Activated CD4-positive, alpha-beta memory T cell treated with anti-CD3 and anti-CD28 coated beads, Interleukin-2, amount 10 ng/mL, durations not matched to agents 7 days and 5 days (primary cell): ENCODE results near the gene TMEM250. TPM values are rescaled to one million over a fixed set of nuclear protein-coding genes. Genes with fewer than 3 reads are reported as not detected.

Experiments
- CTCF ChIA-PET: fragments of 350-600 bp; sonication (Branson Sonifier 250); formaldehyde crosslinking; loops from one replicate; lab custom pipeline; 2021; ENCODE audit warnings: antibody characterized with exemption, inconsistent platforms; lab: Charles Lee
- POLR2A ChIA-PET: fragments of 350-600 bp; sonication (Branson Sonifier 250); formaldehyde crosslinking; loops from one replicate; lab custom pipeline; 2021; ENCODE audit warnings: antibody characterized with exemption; lab: Charles Lee
- DNase-seq: peaks from one replicate; pipeline ENCODE4 v3.0.0-alpha.2; 2020
- H3K27ac Mint-ChIP-seq: one replicate; pipeline ENCODE4 v1.8.0; 2021; ENCODE audit warnings: mild to moderate bottlenecking, mixed read lengths
- H3K27me3 Mint-ChIP-seq: one replicate; pipeline ENCODE4 v1.8.0; 2021; ENCODE audit warnings: mixed read lengths
- H3K36me3 Mint-ChIP-seq: one replicate; pipeline ENCODE4 v1.8.0; 2021; ENCODE audit warnings: low read depth, mixed read lengths
- H3K4me1 Mint-ChIP-seq: one replicate; pipeline ENCODE4 v1.8.0; 2021; ENCODE audit warnings: mixed read lengths
- H3K4me3 Mint-ChIP-seq: one replicate; pipeline ENCODE4 v1.8.0; 2021; ENCODE audit warnings: mild to moderate bottlenecking, mixed read lengths
- H3K9me3 Mint-ChIP-seq: one replicate; pipeline ENCODE4 v1.8.0; 2021; ENCODE audit warnings: mixed read lengths
- total RNA-seq, 2 experiments: library from RNA; stranded (reverse); gene quantifications; one replicate each; pipeline ENCODE4 v1.2.3, GENCODE V29; 2021

Gene TMEM250
- total RNA-seq, 2 experiments from 2014 or later = 47.0 to 49.0 TPM

DNA sequence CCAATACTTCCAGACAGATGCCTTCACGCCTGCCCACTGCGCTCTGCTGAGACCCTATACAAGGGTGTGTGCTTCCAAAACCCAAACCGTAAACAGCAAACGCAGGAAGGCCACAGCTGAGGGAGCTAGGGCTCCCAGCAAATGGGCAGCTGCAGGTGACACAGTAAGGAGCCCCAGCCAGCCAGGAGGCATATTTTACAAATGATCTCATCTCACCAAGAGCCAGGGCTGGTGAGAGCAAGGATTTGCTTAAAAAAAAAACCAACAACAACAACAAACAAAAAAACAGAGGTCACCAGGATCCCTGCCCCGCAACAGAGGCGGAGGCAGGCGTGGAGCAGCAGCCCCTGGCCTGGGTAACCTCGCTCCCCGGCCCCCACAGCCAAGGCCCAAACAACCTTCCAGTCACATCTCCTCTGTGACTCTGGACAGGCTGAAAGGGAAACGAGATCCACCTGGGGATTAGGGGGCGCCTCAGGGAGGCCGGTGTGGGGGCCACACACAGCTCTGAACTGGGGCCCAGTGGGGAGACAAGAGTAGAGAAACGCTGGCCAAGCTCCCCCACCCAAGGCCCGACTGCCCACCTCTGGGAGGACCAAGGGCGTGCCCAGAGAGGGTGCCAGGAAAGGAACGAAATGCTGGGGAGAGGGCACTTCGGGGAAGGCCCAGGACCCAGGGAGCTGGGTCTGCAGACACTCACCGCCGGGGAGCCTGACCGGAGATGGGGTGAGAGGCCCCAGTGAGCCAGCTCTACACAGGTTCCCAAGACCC is 26.9 kb downstream of the TMEM250 start:
- POLR2A ChIA-PET = no interaction called here
- peaks cover 17% of the 10 kb centered on the region for H3K4me1 Mint-ChIP-seq
- H3K4me3 Mint-ChIP-seq = no peak overlapping the region
- CTCF ChIA-PET = interaction anchor here (3.6 kb wide), 1 partner anchor 30 kb away, joined by 40 read pairs; no protein-coding TSS in a partner anchor
- H3K27ac Mint-ChIP-seq = no peak overlapping the region
- no peaks in the 10 kb centered on the region for H3K9me3 Mint-ChIP-seq
- DNase-seq = no peak
- H3K36me3 Mint-ChIP-seq = no peaks in the 10 kb centered on the region
- H3K27me3 Mint-ChIP-seq = no peaks in the 10 kb centered on the region

DNA sequence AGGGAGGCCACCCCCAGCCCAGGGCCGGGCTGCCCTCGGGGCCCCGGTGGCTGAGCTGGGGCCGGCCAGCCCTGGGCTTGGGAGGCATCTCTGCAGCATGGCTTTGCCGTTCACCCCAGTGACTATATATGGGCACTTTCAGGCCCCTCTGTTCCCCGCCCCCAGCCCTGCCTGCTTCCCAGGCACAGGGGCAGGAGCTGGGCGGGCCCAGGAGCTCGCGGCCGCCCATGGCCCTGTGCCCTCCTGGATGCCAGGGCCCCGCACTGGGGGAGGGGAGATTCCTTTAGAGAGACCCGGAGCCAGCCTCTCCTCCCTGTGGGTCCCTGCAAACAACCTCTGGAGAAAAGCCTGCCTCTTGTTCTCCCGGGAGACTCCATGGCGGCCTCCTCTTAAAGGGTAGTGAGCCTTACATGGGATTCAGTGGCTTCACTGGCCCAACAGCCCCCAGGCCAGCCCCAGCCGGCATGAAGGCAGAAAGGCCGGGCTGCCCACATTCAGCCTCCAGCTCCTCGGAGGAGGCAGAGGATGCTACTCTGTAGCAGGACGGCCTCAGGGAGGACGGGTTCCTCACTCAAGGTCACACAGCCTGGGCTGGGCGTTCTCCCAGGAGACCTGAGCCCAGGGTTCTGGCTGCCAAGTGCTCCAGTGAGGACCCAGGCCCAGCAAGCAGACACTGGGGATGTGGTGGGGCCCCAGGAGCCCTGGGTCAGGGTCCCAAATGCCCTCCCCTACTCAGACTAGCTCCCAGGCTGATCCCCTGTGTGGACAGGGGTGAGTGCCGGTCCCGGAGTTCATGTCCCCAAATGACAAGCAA is 27.7 kb downstream of the TMEM250 start:
- H3K27me3 Mint-ChIP-seq = no peaks in the 10 kb centered on the region
- no peak overlapping the region for H3K4me3 Mint-ChIP-seq
- ChIA-PET CTCF (interaction anchor here (0.7 to 3.6 kb wide), 3 partner anchors 31 to 123 kb away, joined by 3 to 40 read pairs (median 11); no protein-coding TSS in a partner anchor), POLR2A (interaction anchor here (0.8 to 1.8 kb wide), 2 partner anchors 18 to 29 kb away, joined by 4 to 7 read pairs; no protein-coding TSS in a partner anchor)
- H3K27ac Mint-ChIP-seq = no peak overlapping the region
- peaks cover 13% of the 10 kb centered on the region for H3K4me1 Mint-ChIP-seq
- no peaks in the 10 kb centered on the region for H3K36me3 Mint-ChIP-seq
- no peak for DNase-seq
- H3K9me3 Mint-ChIP-seq = no peaks in the 10 kb centered on the region

DNA sequence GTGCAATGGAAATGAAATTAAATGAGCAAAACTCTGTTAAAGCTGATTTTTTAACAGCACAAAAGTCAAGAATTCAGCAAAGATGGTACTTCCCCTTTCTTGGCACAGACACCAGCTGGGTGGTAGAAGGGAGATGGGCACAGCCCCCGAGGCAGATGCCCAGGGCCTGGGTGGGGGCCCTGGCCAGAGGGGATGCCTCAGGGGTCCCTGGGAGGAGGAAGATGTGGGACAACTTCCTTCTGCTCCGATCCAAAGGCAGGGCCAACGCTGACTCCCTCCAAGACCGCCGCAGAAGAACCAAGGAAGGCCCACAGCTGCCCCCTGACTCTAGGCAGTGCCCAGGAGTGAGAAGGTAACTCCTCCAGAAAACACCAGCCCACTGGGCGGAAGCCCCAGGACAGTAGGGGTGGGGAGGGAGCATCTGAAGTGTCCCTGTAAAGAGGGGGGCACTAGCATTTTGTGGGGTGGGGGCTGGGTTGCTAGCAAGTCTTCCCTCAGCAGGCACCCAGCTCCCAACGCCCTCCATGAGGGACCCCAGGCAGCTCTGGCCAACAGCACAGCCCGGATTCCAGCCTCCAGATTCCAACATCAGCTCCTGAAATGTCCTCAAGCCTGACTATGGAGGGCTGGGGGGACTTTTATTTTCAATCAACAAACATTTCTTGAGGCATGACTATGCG is 28.5 kb downstream of the TMEM250 start:
- Mint-ChIP-seq H3K36me3 (no peaks in the 10 kb centered on the region), H3K27me3 (no peaks in the 10 kb centered on the region), H3K27ac (no peak overlapping the region), H3K9me3 (no peaks in the 10 kb centered on the region), H3K4me1 (peaks cover 11% of the 10 kb centered on the region), H3K4me3 (no peak overlapping the region)
- no peak for DNase-seq
- POLR2A ChIA-PET = interaction anchor here (0.8 to 1.8 kb wide), 4 partner anchors 16 to 30 kb away, joined by 3 to 7 read pairs (median 4); no protein-coding TSS in a partner anchor
- CTCF ChIA-PET = interaction anchor here (0.7 to 3.6 kb wide), 8 partner anchors 9 to 135 kb away, joined by 3 to 40 read pairs (median 4); partner anchors contain the start of gene TMEM250

DNA sequence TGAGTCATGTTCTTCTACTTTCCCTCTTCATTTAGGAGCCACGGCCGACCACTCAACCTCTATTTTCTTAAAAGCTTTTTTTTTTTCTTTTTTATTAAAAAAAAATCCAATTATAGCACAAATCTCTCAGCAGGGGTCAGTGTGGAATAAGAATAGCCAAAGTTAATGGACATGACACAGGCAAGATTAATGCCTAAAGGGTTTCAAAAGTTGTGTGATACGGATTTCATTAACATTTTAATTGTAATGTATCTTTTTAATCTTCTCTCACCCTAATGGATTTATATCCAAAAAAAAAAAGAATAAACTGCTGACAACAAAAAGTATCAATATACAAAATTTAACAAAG is 29.0 kb downstream of the TMEM250 start:
- ChIA-PET POLR2A (interaction anchor here (0.8 to 1.8 kb wide), 3 partner anchors 17 to 28 kb away, joined by 3 to 7 read pairs (median 3); no protein-coding TSS in a partner anchor), CTCF (interaction anchor here (1.1 to 3.6 kb wide), 7 partner anchors 8 to 135 kb away, joined by 3 to 40 read pairs (median 4); partner anchors contain the start of gene TMEM250)
- no peak for DNase-seq
- H3K9me3 Mint-ChIP-seq = no peaks in the 10 kb centered on the region
- H3K27me3 Mint-ChIP-seq = no peaks in the 10 kb centered on the region
- no peak overlapping the region for H3K27ac Mint-ChIP-seq
- H3K36me3 Mint-ChIP-seq = no peaks in the 10 kb centered on the region
- no peak overlapping the region for H3K4me3 Mint-ChIP-seq
- peaks cover 12% of the 10 kb centered on the region for H3K4me1 Mint-ChIP-seq

DNA sequence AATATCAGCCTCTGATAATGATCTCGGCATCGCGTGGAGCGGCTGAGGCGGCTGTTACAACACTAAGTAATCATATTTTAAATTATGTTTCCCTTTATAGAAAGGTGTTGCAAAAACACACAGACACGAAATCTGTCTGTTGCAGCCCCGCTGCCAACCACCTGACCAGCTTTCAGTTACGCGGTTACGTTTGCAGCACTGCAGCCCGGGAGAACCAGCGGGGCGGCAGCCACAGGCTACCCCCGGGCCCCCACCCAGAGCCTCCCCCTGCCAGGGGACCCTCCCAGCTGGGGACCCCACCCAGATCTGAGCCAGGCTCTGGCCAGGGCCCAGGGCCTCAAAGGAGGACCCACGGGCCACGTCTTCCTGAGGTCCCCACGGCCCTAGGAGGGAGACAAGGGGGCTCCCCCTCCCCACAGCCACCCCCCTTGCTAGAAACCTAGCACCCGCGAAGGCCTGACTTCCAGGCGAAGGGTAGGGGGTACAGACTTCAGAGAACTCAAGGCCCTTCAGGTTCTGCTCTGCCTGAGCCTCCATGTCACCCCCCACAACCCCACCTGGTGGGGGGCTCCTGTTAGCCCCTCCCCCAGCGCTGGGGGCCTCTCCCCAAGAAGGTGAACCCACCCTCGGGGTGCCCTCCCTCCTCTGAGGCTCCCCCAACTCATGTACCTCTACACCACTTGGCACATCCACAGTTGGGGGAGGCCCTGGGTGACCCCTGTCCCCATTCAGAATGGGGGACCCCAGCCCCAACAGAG is 29.6 kb downstream of the TMEM250 start:
- ChIA-PET POLR2A (interaction anchor here (1.4 to 1.8 kb wide), 2 partner anchors 17 to 20 kb away, joined by 3 to 7 read pairs; no protein-coding TSS in a partner anchor), CTCF (interaction anchor here (1.1 to 3.6 kb wide), 7 partner anchors 7 to 136 kb away, joined by 3 to 40 read pairs (median 4); partner anchors contain the start of gene TMEM250)
- Mint-ChIP-seq H3K4me1 (peaks cover 15% of the 10 kb centered on the region), H3K27ac (no peak overlapping the region), H3K9me3 (no peaks in the 10 kb centered on the region), H3K4me3 (no peak overlapping the region), H3K27me3 (no peaks in the 10 kb centered on the region), H3K36me3 (no peaks in the 10 kb centered on the region)
- DNase-seq = no peak

DNA sequence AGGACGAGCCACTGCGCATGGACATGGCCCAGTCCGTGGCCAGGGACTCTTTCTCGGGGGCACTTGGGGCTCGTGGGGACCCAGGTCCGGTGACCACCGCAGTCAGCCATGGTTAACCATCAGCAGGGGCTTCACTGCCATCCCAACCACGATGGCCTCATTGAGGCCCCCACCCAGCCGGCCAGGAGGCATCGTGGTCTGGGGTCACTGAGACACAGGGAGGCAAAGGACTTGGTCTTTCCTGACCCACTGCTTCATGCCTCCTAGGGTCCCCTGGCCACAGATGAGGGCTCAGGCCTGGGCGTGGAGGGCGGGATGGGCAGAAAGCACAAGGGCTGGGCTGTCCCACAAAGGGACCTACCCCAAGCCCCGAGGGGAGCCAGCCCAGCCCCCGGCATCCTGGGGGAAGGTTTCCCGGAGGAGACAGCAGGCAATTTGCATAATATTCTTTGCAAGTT is 30.2 kb downstream of the TMEM250 start:
- Mint-ChIP-seq H3K27ac (no peak overlapping the region), H3K4me1 (peaks cover 14% of the 10 kb centered on the region), H3K27me3 (no peaks in the 10 kb centered on the region), H3K4me3 (no peak overlapping the region), H3K9me3 (no peaks in the 10 kb centered on the region), H3K36me3 (no peaks in the 10 kb centered on the region)
- no peak for DNase-seq
- ChIA-PET CTCF (interaction anchor here (1.9 to 3.6 kb wide), 2 partner anchors 30 to 33 kb away, joined by 4 to 40 read pairs; partner anchors contain the start of gene TMEM250), POLR2A (no interaction called here)

DNA sequence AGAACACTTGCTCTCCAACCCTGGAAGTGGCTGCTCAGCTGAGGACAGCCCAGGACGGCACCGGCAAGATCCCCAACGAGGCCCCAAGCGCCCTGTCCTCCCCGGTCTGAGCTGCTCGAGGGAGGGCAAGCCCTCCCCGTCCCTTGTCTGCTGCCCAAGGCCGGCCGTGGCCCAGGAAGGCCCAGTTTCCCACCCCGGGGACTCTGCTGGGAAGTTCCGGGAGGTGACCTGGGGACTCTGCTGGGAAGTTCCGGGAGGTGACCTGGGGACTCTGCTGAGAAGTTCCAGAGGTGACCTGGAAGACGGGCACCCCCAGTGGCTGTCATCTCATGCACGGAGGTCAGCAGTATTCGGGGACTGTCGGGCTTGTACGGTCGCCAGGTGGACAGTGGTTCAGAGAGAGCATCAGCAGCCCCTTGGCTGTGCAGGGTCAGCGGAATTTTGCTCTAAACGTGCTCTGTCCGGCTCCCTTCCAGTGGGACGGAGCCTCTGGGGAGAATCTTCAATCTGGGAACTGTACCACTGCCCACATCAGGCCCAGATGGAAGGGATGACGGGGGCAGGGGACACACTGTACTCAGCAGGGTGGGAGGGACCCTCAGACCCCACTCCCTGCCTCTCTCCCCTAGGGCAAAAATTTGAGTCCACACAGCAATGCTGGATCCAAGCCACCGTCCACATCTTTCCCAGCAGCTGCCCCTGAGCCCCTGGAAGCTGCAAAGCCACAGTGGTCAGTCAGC is 30.8 kb downstream of the TMEM250 start:
- no peak for DNase-seq
- Mint-ChIP-seq H3K4me3 (no peak overlapping the region), H3K9me3 (no peaks in the 10 kb centered on the region), H3K4me1 (peaks cover 10% of the 10 kb centered on the region), H3K27ac (no peak overlapping the region), H3K36me3 (no peaks in the 10 kb centered on the region), H3K27me3 (no peaks in the 10 kb centered on the region)
- ChIA-PET CTCF (no interaction called here), POLR2A (no interaction called here)

DNA sequence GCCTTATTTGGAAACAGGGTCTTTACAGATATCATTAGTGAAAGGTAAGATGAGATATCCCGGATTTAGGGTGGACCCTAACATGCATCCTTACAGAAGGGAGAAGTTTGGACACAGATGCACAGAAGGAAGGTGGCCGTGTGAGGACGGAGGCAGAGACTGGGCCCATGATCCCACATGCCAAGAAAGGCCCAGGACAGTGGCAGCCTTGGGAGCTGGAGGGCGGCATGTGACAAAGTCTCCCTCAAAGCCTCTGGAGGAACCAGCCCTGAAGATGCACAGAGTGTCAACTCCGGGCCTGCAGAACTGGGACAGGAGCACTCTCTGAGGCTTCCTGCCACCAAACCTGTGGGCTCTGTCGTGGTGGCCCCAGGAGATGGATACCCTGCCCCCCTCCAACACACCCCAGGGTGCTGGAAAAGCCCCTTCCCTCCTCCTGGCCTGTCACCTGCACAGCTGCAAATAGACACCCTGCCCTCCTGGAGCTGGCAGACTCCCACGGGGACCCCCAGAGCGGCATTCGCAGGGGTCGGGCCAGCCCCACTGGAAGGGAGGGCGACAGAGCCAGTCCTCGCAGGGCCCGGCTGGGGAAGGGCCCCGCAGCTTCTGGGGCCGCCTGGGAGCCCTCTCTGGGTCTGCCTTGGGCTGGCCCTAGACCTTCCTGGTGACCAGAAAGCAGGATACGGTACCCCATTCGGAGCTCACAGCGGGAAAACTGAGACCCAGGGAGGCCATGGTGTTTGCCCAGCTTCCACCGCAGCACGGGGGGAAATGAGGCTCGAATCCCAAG is 31.5 kb downstream of the TMEM250 start:
- H3K36me3 Mint-ChIP-seq = no peaks in the 10 kb centered on the region
- no peak overlapping the region for H3K4me3 Mint-ChIP-seq
- H3K27me3 Mint-ChIP-seq = no peaks in the 10 kb centered on the region
- CTCF ChIA-PET = no interaction called here
- no peaks in the 10 kb centered on the region for H3K9me3 Mint-ChIP-seq
- POLR2A ChIA-PET = no interaction called here
- H3K27ac Mint-ChIP-seq = no peak overlapping the region
- H3K4me1 Mint-ChIP-seq = peaks cover 9% of the 10 kb centered on the region
- no peak for DNase-seq

DNA sequence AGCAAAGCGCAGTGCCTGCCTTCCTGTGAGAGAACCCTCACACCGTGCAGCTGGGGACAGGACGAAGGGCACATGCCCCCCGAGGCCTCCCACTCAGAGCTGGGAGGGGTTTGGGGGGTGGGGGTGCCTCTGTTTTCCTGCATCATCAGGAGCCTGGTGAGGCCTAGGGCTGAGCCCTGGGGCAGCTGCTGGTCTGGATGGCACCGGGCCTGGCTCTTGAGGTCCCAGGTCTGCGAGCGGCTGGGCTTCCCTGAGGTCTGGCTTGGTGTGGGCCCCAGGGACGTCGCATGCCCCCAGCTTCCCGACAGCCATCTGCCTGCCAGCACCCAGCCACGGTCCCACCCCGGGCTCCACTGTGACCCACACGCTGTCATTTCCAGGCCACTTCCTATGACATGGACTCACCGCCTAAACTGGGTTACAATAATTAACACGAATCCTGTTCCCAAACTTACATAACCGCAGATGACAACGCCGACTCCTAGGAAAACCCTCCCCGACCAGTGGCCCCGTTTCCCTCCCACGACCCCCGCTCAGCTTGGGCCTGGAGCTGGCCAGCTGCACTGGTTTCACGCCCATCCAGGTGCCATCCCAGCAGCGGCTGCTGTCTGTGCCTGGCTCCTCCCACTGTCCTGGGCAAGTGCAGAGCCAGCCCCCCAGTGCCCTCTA is 32.3 kb downstream of the TMEM250 start:
- Mint-ChIP-seq H3K27me3 (no peaks in the 10 kb centered on the region), H3K27ac (no peak overlapping the region), H3K4me1 (peaks cover 9% of the 10 kb centered on the region), H3K9me3 (no peaks in the 10 kb centered on the region), H3K36me3 (no peaks in the 10 kb centered on the region), H3K4me3 (no peak overlapping the region)
- ChIA-PET CTCF (no interaction called here), POLR2A (no interaction called here)
- DNase-seq = no peak

DNA sequence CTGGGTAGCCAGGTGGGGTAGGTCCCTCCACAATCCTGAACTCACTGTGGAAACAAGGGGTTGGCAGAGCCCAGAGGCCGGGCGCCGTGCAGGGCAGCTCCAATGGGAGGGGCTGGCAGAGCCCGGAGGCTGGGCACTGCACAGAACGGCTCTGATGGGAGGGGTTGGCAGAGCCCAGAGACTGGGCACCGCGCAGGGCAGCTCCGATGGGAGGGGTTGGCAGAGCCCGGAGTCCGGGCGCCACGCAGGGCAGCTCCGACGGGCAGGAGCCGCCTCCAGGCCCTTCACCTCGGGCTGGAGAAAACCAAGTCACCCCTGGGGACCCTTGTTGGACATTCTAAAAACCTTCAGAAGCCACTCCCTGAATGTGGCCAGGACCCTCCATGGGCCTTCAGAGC is 32.9 kb downstream of the TMEM250 start:
- ChIA-PET CTCF (no interaction called here), POLR2A (no interaction called here)
- Mint-ChIP-seq H3K36me3 (no peaks in the 10 kb centered on the region), H3K27me3 (no peaks in the 10 kb centered on the region), H3K9me3 (no peaks in the 10 kb centered on the region), H3K4me1 (peaks cover 9% of the 10 kb centered on the region), H3K27ac (no peak overlapping the region), H3K4me3 (no peak overlapping the region)
- DNase-seq = no peak
